ENCODE data around the gene GNAS.

The GNAS gene

GRCh38 chr20:58822748-58823730 is 29.5 kb upstream of the GNAS start:
- Histone ChIP-seq H3K36me3 (ENCODE audit: insufficient read depth) (no peaks in the 10 kb centered on the region), H2AFZ (ENCODE audit: low read depth) (no peak overlapping the region), H3K9ac (no peak overlapping the region), H3K27ac (no peak overlapping the region), H3K4me1 (ENCODE audit: low read depth, poor library complexity, severe bottlenecking) (peaks cover 16% of the 10 kb centered on the region), H3K4me2 (no peak overlapping the region), H4K20me1 (ENCODE audit: insufficient read depth) (no peaks in the 10 kb centered on the region), H3K27me3 (ENCODE audit: insufficient read depth, low read depth) (no peaks in the 10 kb centered on the region; the same call in 1 of the 2 replicates), H3K4me3 (IDR thresholded peaks at IDR 0.05; ENCODE audit: insufficient read depth, low read depth, low read length) (no peak overlapping the region), H3K79me2 (ENCODE audit: insufficient read depth, low read depth) (no peaks in the 10 kb centered on the region)
- TF ChIP-seq CTCF (conservative IDR thresholded peaks at IDR 0.05; ENCODE audit: low read depth, low read length) = no peak

- H3K27ac ChIP-seq = no peak overlapping the region
- no peaks in the 10 kb centered on the region for H3K36me3 ChIP-seq (ENCODE audit: insufficient read depth)
- no peak overlapping the region for H2AFZ ChIP-seq (ENCODE audit: low read depth)
- H3K9ac ChIP-seq = no peak overlapping the region
- no peaks in the 10 kb centered on the region for H3K79me2 ChIP-seq (ENCODE audit: insufficient read depth, low read depth)
- no peaks in the 10 kb centered on the region; the same call in 1 of the 2 replicates for H3K27me3 ChIP-seq (ENCODE audit: insufficient read depth, low read depth)
- TF ChIP-seq CTCF (conservative IDR thresholded peaks at IDR 0.05; ENCODE audit: low read depth, low read length) = no peak
- H3K4me1 ChIP-seq (ENCODE audit: low read depth, poor library complexity, severe bottlenecking) = peaks cover 5% of the 10 kb centered on the region
- no peak overlapping the region for H3K4me2 ChIP-seq
- H3K4me3 ChIP-seq (IDR thresholded peaks at IDR 0.05; ENCODE audit: insufficient read depth, low read depth, low read length) = no peak overlapping the region
- no peaks in the 10 kb centered on the region for H4K20me1 ChIP-seq (ENCODE audit: insufficient read depth)
These were observed 27.7 kb upstream of the GNAS start for GRCh38 chr20:58824843-58825242.

- no peaks in the 10 kb centered on the region for H3K4me1 ChIP-seq (ENCODE audit: low read depth, poor library complexity, severe bottlenecking)
- H3K79me2 ChIP-seq (ENCODE audit: insufficient read depth, low read depth) = no peaks in the 10 kb centered on the region
- no peak overlapping the region for H3K4me2 ChIP-seq
- H3K27me3 ChIP-seq (ENCODE audit: insufficient read depth, low read depth) = no peaks in the 10 kb centered on the region; the same call in 1 of the 2 replicates
- no peak for TF ChIP-seq CTCF (conservative IDR thresholded peaks at IDR 0.05; ENCODE audit: low read depth, low read length)
- no peak overlapping the region for H3K4me3 ChIP-seq (IDR thresholded peaks at IDR 0.05; ENCODE audit: insufficient read depth, low read depth, low read length)
- H2AFZ ChIP-seq (ENCODE audit: low read depth) = no peak overlapping the region
- no peak overlapping the region for H3K9ac ChIP-seq
- H3K36me3 ChIP-seq (ENCODE audit: insufficient read depth) = no peaks in the 10 kb centered on the region
- H3K27ac ChIP-seq = no peak overlapping the region
- no peaks in the 10 kb centered on the region for H4K20me1 ChIP-seq (ENCODE audit: insufficient read depth)
These were observed 27.1 kb upstream of the GNAS start for GRCh38 chr20:58825450-58825849.

- H3K27me3 ChIP-seq (ENCODE audit: insufficient read depth, low read depth) = no peaks in the 10 kb centered on the region; the same call in 1 of the 2 replicates
- no peaks in the 10 kb centered on the region for H3K36me3 ChIP-seq (ENCODE audit: insufficient read depth)
- no peak overlapping the region for H3K27ac ChIP-seq
- no peak overlapping the region for H3K9ac ChIP-seq
- H3K79me2 ChIP-seq (ENCODE audit: insufficient read depth, low read depth) = no peaks in the 10 kb centered on the region
- H3K4me3 ChIP-seq (IDR thresholded peaks at IDR 0.05; ENCODE audit: insufficient read depth, low read depth, low read length) = no peak overlapping the region
- peaks cover 3% of the 10 kb centered on the region for H3K4me1 ChIP-seq (ENCODE audit: low read depth, poor library complexity, severe bottlenecking)
- H3K4me2 ChIP-seq = no peak overlapping the region
- no peaks in the 10 kb centered on the region for H4K20me1 ChIP-seq (ENCODE audit: insufficient read depth)
- no peak for TF ChIP-seq CTCF (conservative IDR thresholded peaks at IDR 0.05; ENCODE audit: low read depth, low read length)
- H2AFZ ChIP-seq (ENCODE audit: low read depth) = no peak overlapping the region
These were observed 26.2 kb upstream of the GNAS start for GRCh38 chr20:58826271-58826670.

All from KMS-11 (cell line).